Suppressor macrophage (primary cell): ENCODE measurements around the gene THNSL1.

Source experiments
- DNase-seq, 4 experiments: peaks; one replicate each; pipeline ENCODE4 v3.0.0-alpha.2; 2020 to 2022

Gene THNSL1

DNA sequence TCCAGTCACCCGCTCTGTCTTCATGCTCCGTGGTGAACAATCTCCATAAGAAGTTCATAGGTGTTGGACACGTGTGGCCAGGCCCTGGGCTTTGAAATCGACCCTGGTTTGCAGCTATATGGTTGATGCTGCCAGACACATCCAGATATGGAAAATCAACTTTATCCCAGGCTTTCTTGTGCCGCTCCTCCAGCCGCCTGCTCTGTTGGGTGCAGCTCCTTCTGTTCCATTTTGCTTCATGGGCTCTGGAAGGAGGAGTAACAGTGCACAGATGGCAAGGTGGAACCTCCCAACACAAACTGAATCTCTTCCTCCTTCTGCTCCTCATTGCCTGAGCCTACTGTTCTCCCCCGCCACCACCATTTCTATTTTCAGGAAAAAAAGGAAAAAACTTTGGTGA is 44.7 kb downstream of the THNSL1 start:
- DNase-seq, result no peak

DNA sequence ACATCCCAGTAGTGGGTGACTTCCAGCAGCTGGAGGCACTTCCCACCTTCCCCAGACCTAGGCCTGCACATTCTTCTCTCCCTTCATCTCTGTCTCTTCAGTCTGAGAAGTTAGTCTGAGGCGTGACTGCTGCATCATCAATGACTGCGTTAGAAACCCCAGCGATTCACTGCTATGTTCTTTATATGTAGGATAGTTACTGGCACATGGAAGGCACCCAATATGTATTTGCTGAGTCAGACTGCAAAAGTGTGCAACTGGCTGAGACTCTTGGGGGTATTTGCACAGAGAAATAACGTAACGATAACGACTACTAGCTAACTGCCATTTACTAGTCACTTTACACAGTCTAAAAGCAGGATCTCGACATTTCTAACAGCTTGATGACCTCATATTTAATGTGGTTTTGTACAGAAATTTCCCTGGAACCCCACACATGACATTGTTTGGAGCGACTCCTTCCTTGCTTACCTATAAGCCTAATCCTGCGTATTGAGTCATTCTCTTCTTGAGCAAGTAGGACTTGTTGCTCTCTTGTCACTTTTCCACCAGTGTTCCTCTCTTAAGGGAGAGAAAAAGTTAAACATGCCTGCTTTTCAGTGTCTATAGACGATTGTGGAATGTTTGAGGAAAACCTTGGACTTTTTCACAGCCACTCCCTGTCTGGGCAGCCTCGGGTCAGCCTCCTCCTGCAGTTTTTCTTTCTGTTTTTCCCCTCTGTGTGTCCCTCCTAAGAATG is 45.5 kb downstream of the THNSL1 start:
- no peak for DNase-seq

DNA sequence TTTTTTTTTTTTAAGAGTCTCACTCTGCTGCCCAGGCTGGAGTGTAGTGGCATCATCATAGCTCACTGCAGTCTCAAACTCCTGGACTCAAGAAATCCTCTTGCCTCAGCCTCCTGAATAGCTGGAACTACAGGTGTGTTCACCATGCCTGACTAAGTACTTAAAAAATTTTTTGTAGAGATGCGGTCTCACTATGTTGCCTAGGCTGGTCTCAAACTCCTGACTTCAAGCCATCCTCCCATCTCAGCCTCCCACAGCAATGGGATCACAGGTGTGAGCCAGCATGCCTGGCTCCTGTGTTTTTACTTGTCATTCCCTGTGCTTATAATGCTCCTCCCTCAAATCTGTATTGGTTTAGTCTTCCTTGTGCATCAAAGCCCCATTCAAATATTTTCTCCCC is 46.7 kb downstream of the THNSL1 start:
- no peak for DNase-seq

DNA sequence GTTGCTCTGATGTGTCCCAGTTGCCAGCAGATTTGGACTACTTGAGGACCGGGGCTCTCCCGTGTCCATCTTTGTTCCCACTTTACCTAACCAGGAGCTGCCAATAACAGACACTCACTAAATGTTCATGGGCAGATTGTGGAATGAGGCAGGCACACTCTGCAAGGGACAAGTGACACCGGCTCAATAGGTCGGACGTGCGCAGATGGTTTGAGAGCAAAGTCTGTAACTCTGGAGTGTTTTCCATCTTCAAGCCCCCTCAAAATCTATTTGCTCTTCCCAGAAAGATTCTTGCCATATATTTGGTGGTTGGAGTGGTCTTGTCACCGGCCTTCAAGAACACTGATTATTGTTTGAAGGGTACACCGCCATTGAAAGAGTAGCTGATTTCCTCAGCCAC is 47.2 kb downstream of the THNSL1 start:
- DNase-seq, result no peak

DNA sequence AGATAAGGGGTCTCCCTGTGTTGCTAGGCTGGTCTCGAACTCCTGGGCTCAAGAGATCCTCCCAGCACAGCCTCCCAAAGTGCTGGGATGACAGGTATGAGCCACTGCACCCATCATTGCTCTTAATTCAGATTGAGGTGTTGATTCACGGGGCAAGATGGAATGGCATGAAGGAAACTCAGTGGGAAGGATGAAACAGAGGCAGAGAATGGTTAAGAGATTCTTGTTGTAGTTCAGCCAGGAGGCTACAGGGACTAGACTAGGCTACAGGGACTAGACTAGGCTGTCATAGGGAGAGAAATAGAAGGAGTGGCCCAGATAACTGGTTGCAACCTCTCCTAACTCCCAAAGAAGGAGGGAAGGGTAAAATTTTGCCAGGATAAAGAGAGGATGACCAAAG is 48.0 kb downstream of the THNSL1 start:
- DNase-seq, result no peak

DNA sequence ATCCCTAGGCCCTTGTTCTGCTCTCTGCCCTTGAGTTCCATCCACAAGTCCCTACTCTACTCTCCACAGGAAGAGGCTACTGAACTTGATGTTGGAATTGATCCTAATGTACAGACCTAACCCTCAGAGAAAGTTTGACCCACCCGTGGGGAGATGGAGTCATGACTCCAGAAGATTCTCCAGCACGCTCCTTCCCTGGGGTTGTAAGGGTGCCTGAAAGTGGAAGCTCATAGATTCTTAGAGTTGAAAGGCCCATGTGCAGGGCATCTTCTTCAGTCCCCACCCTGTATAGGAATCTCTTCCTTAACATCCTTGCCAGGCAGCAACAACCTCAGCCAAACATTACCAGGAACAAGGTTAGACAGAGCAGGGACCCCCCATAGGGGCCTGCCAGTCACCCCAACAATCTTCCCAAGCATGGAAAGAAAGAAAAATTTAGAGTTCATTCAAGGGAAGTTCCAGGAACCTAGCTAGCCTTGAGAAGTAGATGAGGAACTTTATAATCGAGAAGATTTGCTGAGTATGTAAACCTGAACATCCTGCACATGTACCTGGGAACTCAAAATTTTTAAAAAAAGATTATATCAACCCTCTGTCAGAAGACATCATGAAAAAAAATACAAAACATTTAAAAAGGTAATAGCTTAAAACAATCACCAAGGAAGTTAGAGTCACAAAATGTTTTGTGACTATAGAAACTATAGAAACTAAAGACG is 49.5 kb downstream of the THNSL1 start:
- no peak for DNase-seq

DNA sequence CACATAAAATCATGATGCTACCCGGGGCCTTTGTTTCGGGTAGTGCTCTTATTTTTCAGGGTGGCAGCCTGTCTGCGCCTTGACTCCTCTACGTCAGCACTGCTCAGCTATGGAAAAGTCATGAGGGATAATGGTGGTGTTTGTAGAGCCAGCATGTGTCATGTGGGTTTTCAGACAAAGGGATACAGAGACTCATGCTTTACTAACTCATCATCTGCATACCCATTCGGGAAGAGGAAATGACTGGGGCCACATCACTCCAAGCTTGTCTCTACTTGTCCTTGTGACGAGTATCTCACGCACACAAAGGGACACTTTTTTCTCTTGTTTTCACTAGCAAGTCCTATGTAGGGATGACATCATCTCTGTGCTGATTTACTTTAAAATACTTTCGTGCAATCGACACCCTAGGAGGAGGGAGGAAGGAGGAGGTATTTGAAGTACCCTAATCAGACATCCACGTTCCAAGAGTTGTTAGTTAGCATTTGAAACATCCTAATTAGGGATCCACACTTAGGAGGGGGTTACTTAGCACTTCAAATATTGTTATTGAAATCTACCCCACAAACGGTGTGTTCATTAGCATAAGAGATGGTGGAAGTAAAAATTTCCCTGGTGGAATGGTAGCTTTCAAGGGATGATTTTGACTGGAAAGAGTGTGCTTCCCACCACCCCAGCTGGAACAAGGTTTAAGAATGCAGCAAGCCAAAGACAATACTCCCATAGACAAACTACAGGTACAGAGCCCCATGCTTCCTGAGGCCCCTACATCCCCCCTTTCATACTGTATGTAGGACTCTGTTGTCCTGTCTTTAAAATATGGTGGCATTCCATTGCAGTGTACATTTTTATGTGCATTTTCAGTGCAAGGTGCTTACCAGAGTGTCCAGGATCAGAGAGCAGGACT is 52.0 kb downstream of the THNSL1 start:
- no peak for DNase-seq

DNA sequence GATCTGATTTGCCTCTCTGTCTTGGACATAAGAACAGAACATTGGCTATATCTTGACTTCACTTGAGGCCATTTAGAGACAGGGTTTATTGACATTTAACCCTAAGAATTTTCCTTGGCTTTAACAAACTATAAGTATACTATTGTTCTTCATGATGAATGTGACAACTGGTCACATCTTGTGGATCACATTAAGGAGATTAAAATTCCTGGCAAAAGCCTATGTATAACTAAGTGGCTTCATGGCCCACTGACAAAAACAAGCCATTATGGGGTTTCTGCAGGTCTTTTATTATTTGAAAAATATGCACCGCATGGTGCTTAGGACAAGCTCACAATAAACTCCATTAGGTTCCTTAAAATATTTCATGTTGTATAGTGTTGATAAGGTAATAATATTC is 54.8 kb downstream of the THNSL1 start:
- DNase-seq, result no peak

DNA sequence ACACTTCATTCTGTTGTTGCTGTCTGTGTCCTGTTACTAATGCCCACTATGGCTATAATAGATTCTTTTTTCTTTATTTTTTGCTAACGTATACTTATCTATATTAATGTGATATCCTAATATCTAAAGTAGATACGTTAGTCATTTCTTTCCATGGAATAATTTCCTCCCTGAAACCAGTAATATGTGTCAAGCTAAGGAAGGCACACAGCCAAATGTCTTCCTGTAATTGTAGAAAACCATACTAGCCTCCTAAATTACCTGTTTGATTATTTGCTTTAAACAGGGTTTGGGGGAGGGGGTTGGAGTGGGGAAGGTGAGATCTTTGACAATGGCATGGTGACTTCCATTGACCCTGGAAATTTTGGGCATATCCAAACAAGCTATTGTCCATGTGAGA is 56.4 kb downstream of the THNSL1 start:
- DNase-seq, result no peak

DNA sequence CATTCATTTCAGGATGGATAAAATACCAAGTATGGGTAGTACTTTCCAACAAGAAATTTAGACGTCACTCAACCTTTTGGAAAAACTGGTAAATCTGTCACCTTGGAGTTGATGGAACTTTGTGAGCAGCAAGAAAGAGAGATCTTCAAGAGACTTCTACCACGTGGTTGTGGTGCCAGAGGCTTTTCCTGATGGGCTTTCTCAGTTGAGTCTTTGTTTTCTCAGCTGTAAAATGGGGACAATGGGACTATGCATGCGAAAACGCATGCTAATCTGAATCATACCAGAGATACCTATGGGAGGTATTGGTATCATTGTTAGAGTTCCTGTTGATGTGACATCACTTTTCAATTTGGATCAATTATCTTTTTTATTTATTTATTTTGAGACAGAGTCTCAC is 59.4 kb downstream of the THNSL1 start:
- DNase-seq, result no peak
